ENCODE results near the gene CALD1. TPM values are rescaled to one million over a fixed set of nuclear protein-coding genes. Genes with fewer than 3 reads are reported as not detected.

CALD1 gene
- total and polyA plus RNA-seq, 11 donors, result 89.6 to 186 (median 125) TPM

DNA sequence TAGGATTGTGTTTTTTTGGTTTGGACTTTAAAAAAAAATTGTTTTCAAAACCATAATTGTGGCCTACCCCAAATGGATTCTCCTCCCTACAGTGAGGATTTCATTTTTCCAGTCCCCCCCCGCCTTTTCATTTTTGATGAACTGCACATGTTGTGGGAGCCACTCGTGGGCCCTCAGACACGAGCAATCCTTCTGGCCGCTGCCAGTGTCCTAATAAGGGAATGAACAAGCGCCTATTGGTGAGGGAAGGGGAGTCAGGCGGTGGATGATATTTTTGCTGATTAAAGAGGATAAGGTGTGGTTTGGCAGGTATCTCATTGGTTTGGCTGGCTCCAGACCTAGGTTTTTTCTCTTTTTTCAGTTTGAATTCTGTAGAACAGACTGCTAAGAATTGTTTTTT is 128.2 kb downstream of the CALD1 start:
- TF ChIP-seq, protein P1, sequence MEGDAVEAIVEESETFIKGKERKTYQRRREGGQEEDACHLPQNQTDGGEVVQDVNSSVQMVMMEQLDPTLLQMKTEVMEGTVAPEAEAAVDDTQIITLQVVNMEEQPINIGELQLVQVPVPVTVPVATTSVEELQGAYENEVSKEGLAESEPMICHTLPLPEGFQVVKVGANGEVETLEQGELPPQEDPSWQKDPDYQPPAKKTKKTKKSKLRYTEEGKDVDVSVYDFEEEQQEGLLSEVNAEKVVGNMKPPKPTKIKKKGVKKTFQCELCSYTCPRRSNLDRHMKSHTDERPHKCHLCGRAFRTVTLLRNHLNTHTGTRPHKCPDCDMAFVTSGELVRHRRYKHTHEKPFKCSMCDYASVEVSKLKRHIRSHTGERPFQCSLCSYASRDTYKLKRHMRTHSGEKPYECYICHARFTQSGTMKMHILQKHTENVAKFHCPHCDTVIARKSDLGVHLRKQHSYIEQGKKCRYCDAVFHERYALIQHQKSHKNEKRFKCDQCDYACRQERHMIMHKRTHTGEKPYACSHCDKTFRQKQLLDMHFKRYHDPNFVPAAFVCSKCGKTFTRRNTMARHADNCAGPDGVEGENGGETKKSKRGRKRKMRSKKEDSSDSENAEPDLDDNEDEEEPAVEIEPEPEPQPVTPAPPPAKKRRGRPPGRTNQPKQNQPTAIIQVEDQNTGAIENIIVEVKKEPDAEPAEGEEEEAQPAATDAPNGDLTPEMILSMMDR (IDR thresholded peaks at IDR 0.05), result no peak
- TF ChIP-seq POLR2A (IDR thresholded peaks at IDR 0.05), result no peak
- peaks cover 0 to 7% (median 0%) of the 10 kb centered on the region in 9 donors for H3K36me3 ChIP-seq
- DNase-seq (peak in 1 of 5 donors; percentile 43), ATAC-seq (peak in 2 of 4 donors; percentile 26 to 30)
- no peaks in the 10 kb centered on the region for H3K27me3 ChIP-seq
- peak overlapping the region in 8 of 12 donors; percentile 21 to 72 (median 50) for H3K27ac ChIP-seq
- intact Hi-C loops (cut with DNase I), result loop anchor here in 1 of 10 donors (10.0 kb wide), 2 partner anchors 73 to 143 kb away; no protein-coding TSS in a partner anchor
- peaks cover 4 to 90% (median 46%) of the 10 kb centered on the region in 12 donors for H3K4me1 ChIP-seq
- WGBS, 4 donors, result 51 to 59% (median 57%) methylated on average over 6 of the region's 6 CpGs
- H3K9me3 ChIP-seq, result no peaks in the 10 kb centered on the region
- no peak overlapping the region for H3K4me3 ChIP-seq

DNA sequence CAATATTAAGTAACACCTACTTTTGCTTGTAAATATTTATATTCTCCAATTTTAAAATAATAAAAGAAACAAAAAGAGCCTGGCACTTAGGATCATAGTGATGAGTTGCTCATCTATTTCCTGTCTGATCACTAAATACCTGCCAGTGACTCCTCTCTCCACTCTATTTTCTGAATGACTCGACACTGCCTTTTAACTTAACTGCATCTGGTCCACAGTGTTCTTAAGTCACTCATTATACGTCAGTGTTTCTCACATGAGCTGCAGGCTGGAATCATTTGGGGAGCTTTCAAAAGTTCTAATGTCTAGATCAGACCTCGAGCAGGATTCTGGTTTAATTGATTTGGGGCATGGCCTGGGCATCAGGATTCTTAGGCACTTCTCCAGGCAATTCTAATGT is 128.9 kb downstream of the CALD1 start:
- TF ChIP-seq, protein P1 (IDR thresholded peaks at IDR 0.05), result no peak
- no peak for TF ChIP-seq POLR2A (IDR thresholded peaks at IDR 0.05)
- WGBS, 4 donors, result 41 to 70% (median 66%) methylated on average over 3 of the region's 3 CpGs
- Histone ChIP-seq H3K27me3 (no peaks in the 10 kb centered on the region), H3K9me3 (no peaks in the 10 kb centered on the region), H3K4me1 (peaks cover 0 to 87% (median 43%) of the 10 kb centered on the region in 12 donors), H3K36me3 (peaks cover 0 to 9% (median 0%) of the 10 kb centered on the region in 9 donors), H3K27ac (peak overlapping the region in 6 of 12 donors; percentile 30 to 72 (median 54)), H3K4me3 (no peak overlapping the region)
- DNase-seq (no peak), ATAC-seq (no peak)
- intact Hi-C loops (cut with DNase I), result loop anchor here in 1 of 10 donors (10.0 kb wide), 2 partner anchors 73 to 143 kb away; no protein-coding TSS in a partner anchor

DNA sequence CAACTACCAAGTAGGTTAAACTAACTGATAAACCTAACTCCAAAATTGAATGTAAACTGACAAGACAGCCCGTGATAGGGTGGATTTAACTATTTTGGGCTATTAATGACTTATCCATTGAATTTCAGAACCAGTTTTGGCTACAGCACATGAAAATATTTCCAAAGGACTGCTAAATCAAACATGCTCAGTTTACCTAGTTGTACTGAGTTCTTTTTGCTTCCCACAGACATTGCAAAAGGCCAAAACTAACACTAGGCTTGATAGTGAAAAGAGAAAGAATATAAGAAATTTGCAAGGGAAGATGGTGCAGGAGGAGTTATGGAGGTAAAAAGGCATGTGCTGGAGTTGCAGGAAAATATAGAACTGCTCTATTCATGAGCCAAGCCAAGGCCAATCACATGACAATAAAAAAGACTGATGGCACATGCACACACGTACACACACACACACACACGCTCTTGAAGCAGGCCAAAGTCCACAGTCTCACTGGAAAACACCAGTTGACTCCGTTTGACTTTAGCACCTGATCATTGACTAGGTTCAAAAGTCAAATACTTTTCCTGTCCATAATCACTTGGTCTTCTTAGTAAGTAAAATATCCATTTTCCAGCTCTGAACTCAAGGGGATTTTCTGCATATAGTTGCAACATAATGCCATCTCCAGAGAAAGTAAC is 130.9 kb downstream of the CALD1 start:
- Histone ChIP-seq H3K27me3 (no peaks in the 10 kb centered on the region), H3K4me1 (peaks cover 4 to 84% (median 32%) of the 10 kb centered on the region in 12 donors), H3K9me3 (no peaks in the 10 kb centered on the region), H3K27ac (peak overlapping the region in 2 of 12 donors; percentile 4 to 63), H3K36me3 (peaks cover 0 to 16% (median 4%) of the 10 kb centered on the region in 9 donors), H3K4me3 (no peak overlapping the region)
- intact Hi-C loops (cut with DNase I), result no loop called here
- DNase-seq (no peak), ATAC-seq (no peak)
- 56 to 81% (median 72%) methylated on average over 4 of the region's 4 CpGs for WGBS, 4 donors
- TF ChIP-seq, protein P1 (IDR thresholded peaks at IDR 0.05), result no peak
- no peak for TF ChIP-seq POLR2A (IDR thresholded peaks at IDR 0.05)

DNA sequence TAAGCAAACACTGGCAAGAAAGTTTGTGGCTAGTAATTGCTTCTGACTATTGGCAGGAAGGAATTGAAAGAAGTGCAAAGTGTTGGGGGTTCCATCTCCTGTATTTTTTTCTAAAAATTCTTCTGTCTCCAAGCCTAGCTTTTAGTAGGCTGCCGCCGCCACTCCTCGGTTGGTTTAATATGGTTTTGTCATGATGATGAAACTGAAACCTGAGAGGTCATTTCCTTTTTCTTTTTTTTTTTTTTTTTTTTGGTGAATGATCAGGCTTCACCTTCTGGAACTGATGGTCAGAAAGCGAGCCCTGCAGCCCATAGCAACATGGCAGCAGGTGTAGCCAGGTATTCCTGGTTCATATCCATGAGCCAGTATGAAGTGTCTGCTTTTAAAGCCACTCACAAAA is 131.5 kb downstream of the CALD1 start:
- Histone ChIP-seq H3K4me1 (peaks cover 4 to 79% (median 28%) of the 10 kb centered on the region in 12 donors), H3K27ac (peak overlapping the region in 2 of 12 donors; percentile 4 to 21)

More for the DNA sequence above, 131.5 kb downstream of the CALD1 start:
- TF ChIP-seq, protein P1 (IDR thresholded peaks at IDR 0.05), result no peak
- no peak for TF ChIP-seq POLR2A (IDR thresholded peaks at IDR 0.05)
- no peak for DNase-seq
- H3K27me3 ChIP-seq, result no peaks in the 10 kb centered on the region
- no peak for ATAC-seq
- peaks cover 0 to 21% (median 6%) of the 10 kb centered on the region in 9 donors for H3K36me3 ChIP-seq
- intact Hi-C loops (cut with DNase I), result no loop called here
- H3K4me3 ChIP-seq, result no peak overlapping the region
- WGBS, 4 donors, result 87 to 92% (median 91%) methylated on average over 4 of the region's 4 CpGs
- no peaks in the 10 kb centered on the region for H3K9me3 ChIP-seq
